Prostate gland (tissue), 2 donors: Measurements from ENCODE around the gene CCDC28A. TPM values are rescaled to one million over a fixed set of nuclear protein-coding genes. Genes with fewer than 3 reads are reported as not detected.

ENCODE experiments used
- DNase-seq: peaks from one replicate; pipeline ENCODE4 v3.0.0-alpha.2; 2019; ENCODE audit warnings: low spot score
- H3K27ac ChIP-seq, 2 donors: fragments of 200-600 bp; sonication (generic); 2 replicates each; pipeline ENCODE4 v1.5.1; 2017 to 2019
- H3K27me3 ChIP-seq: fragments of 200-600 bp; sonication (generic); replicated peaks from 2 replicates; pipeline ENCODE4 v1.5.1; 2019; ENCODE audit not compliant: insufficient read depth
- H3K36me3 ChIP-seq, 2 donors: fragments of 200-600 bp; sonication (generic); 1 replicate in 1 of 2; 2 replicates in 1 of 2; pipeline versions ENCODE4 v1.5.1 to v1.8.1; 2017 to 2019
- H3K4me1 ChIP-seq: fragments of 200-600 bp; sonication (generic); replicated peaks from 2 replicates; pipeline ENCODE4 v1.5.1; 2019
- H3K4me3 ChIP-seq, 2 donors: fragments of 200-600 bp; sonication (generic); 2 replicates each; pipeline ENCODE4 v1.5.1; 2017 to 2019
- H3K9me3 ChIP-seq: fragments of 200-600 bp; sonication (generic); 2 replicates; pipeline ENCODE4 v1.5.1; 2017
- CTCF ChIP-seq, 4 experiments: fragments of 200-600 bp in 2 of 4; fragments of 450-650 bp in 2 of 4; sonication (generic) in 2 of 4; IDR thresholded peaks; 1 replicate in 3 of 4; 2 replicates in 1 of 4; pipeline ENCODE4 v1.5.1; 2016 to 2019; ENCODE audit warnings: antibody characterized with exemption in 4 of 4, mild to moderate bottlenecking in 2 of 4, moderate library complexity in 2 of 4
- POLR2A ChIP-seq: fragments of 450-650 bp; IDR thresholded peaks from one replicate; pipeline ENCODE4 v1.6.1; 2016; ENCODE audit warnings: antibody characterized with exemption, mild to moderate bottlenecking
- POLR2AphosphoS5 ChIP-seq: sonication (generic); formaldehyde crosslinking; IDR thresholded peaks from one replicate; pipeline ENCODE4 v1.6.1; 2017; ENCODE audit warnings: antibody characterized with exemption
- WGBS: methylation state at CpG from one replicate; pipeline ENCODE4 v1.1.5; 2018; 5-methylcytosine and 5-hydroxymethylcytosine counted together
- intact Hi-C: fragments of 100-400 bp; cut with DNase I; formaldehyde crosslinking; loops from one replicate; pipeline ENCODE4 v1.14.2; 2022
- total RNA-seq, 2 donors: library from RNA; depleted of rRNA; stranded (reverse); fragments of >200 nt; gene quantifications; one replicate each; pipeline ENCODE4 v1.1.0, GENCODE V29; 2016

The CCDC28A gene
- total RNA-seq, 2 donors from 2014 or later = 36.3 to 41.6 TPM

- intact Hi-C loops = no loop called here
- no peak for TF ChIP-seq POLR2A
- H3K27me3 ChIP-seq = no peaks in the 10 kb centered on the region
- no peaks in the 10 kb centered on the region for H3K9me3 ChIP-seq
- H3K36me3 ChIP-seq = no peaks in the 10 kb centered on the region
- no peak overlapping the region for H3K4me3 ChIP-seq
- H3K27ac ChIP-seq = no peak overlapping the region
- 84% methylated on average over 4 of the region's 4 CpGs for WGBS
- H3K4me1 ChIP-seq = no peaks in the 10 kb centered on the region
- DNase-seq = no peak
Observed at GRCh38 chr6:138797806-138798446, 24.4 kb downstream of the CCDC28A start.

GRCh38 chr6:138800377-138801150 lies 27.0 kb downstream of the CCDC28A start:
- Histone ChIP-seq H3K27me3 (no peaks in the 10 kb centered on the region), H3K27ac (no peak overlapping the region), H3K4me3 (no peak overlapping the region), H3K36me3 (no peaks in the 10 kb centered on the region), H3K4me1 (no peaks in the 10 kb centered on the region), H3K9me3 (no peaks in the 10 kb centered on the region)
- no peak for TF ChIP-seq POLR2AphosphoS5
- TF ChIP-seq CTCF (IDR thresholded peaks at IDR 0.05) = no peak
- no peak for TF ChIP-seq POLR2A
- WGBS = 92% methylated on average over 2 of the region's 2 CpGs
- DNase-seq = no peak
- intact Hi-C loops = no loop called here

GRCh38 chr6:138803331-138803730 lies 29.8 kb downstream of the CCDC28A start:
- TF ChIP-seq POLR2A (no peak), POLR2AphosphoS5 (no peak), CTCF (IDR thresholded peaks at IDR 0.05) (no peak)
- Histone ChIP-seq H3K27me3 (no peaks in the 10 kb centered on the region), H3K27ac (no peak overlapping the region), H3K4me3 (no peak overlapping the region), H3K4me1 (no peaks in the 10 kb centered on the region), H3K36me3 (no peaks in the 10 kb centered on the region), H3K9me3 (no peaks in the 10 kb centered on the region)
- intact Hi-C loops = no loop called here
- no peak for DNase-seq
- WGBS = 85% methylated on average over 2 of the region's 2 CpGs

GRCh38 chr6:138803861-138804260 lies 30.3 kb downstream of the CCDC28A start:
- TF ChIP-seq CTCF (IDR thresholded peaks at IDR 0.05) (no peak), POLR2A (no peak), POLR2AphosphoS5 (no peak)
- 58% methylated on average over 4 of the region's 4 CpGs for WGBS
- intact Hi-C loops = no loop called here

GRCh38 chr6:138805016-138805765 lies 31.6 kb downstream of the CCDC28A start:
- 90% methylated on average over 9 of the region's 9 CpGs for WGBS
- no peaks in the 10 kb centered on the region for H3K36me3 ChIP-seq
- intact Hi-C loops = no loop called here

More at GRCh38 chr6:138803861-138804260, 30.3 kb downstream of the CCDC28A start:
- no peak overlapping the region for H3K4me3 ChIP-seq
- no peaks in the 10 kb centered on the region for H3K4me1 ChIP-seq
- no peaks in the 10 kb centered on the region for H3K36me3 ChIP-seq
- H3K27me3 ChIP-seq = no peaks in the 10 kb centered on the region
- DNase-seq = no peak
- no peaks in the 10 kb centered on the region for H3K9me3 ChIP-seq
- no peak overlapping the region for H3K27ac ChIP-seq

More at GRCh38 chr6:138805016-138805765, 31.6 kb downstream of the CCDC28A start:
- DNase-seq = no peak
- Histone ChIP-seq H3K4me3 (no peak overlapping the region), H3K4me1 (no peaks in the 10 kb centered on the region), H3K9me3 (no peaks in the 10 kb centered on the region), H3K27ac (no peak overlapping the region), H3K27me3 (no peaks in the 10 kb centered on the region)
- no peak for TF ChIP-seq POLR2AphosphoS5
- TF ChIP-seq CTCF (IDR thresholded peaks at IDR 0.05) = no peak
- no peak for TF ChIP-seq POLR2A
